GM21360 (cell line): ENCODE results near the gene HAAO.
A peak's percentile ranks its signal among the peaks of the same experiment; 100 is the strongest.

Source experiments
- ATAC-seq: cut with Tn5 transposase; IDR thresholded peaks from one replicate; pipeline ENCODE4 v1.9.1; 2021; ENCODE audit warnings: mild to moderate bottlenecking, moderate library complexity; ENCODE audit not compliant: unreplicated experiment

Gene HAAO

DNA sequence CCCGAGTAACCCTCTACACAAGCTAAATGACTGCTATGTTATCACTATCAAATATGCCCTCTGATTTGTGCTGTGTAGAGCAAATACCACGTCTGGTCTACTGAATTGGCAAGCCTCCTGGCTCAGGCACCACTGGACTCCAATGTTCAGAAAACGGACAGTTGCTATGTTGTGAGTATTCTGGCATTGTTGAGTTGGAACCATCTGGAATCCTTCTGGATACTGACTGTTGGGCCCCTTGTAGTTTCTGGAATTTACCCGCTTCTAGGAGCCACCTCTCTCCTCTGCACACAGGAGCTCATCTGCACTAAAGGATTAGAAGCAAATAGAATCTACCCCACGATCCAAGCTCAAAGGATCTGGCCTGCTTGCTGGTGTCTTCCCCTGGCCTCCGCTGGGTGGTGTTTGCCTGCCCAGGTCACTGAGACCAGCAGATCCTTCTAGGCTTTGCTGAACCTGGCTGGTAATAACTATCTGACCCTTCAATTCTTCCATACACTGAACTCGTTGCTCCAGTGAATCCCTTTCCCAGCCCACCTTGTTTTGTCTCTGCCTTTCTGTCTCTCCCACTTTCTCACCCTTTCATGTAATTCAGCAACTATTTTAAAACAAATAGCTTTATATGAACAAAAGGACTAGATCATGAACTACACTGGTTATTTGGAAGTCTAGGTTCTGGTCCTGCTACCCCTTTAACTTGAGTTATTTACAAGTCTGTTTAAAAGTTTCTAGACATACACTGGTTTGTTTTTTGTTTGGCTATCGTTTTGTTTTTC, 2.1 kb upstream of the HAAO start:
- ATAC-seq: no peak

DNA sequence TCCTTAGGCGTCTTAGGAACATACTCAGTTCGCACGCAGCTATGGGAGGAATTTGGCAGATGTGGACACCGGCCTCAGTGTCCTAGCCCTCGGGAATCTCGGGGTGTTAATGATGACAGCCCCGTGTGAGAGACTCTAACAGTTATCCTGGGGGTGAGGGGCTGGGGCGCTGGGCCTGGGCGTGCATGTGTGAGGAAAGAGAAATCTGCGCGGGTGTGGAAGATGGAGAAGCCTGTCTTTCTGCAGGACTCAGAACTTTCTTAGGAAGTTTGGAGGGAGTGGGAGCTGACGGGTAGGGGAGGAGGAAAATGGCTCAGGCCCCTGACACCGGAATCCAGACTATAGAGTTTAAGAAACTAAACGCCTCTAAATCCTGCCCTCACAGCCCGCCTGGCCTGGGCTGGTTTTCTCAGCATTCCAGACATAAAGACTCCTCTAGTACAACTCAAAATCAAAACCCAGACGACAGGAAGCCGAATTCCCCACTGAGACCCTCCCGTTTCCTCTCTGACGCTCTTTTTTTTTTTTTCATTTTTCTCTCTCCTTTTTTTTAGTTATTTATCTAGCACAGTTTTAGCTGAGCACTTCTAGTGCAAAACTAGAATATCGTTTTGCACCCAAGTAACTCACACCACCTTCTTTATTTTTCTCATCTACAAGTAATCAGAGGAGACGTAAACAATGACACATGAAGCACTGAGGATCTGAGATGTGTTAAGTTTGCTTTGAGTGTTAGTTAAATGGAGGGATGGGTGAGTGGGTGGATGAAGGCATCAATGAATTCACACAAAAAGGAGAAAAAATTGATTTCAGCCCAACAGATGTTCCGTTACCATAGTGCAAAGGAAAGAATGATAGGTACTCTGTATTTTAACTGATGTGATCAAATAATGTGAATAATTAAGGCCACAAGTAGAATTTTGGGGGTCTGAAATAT, 1.2 kb upstream of the HAAO start:
- no peak for ATAC-seq

DNA sequence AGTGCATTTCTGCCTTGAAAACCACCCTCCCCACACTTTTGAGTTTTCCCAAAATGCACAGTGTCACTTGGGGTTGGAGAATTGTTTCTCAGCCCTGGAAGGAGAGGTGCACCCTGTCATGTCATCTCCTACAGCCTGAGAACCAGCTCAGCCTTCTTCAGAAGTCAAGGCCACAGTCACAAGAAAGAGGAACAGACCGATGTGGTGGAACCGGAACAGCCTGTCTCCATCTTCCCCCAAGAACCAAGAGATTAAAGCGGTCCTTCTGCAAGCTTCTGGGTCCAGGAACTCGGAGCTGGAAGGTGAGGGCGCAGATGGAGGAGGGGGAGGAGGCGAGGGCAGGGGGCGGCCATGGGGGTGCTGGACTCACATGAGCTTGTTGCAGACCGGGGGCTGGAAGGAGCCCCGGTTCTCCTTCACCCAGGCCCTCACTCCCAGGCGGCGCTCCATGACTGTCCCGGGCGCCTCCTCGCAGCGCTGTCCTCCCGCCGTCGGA, 248 bp downstream of the HAAO start:
- no peak for ATAC-seq

DNA sequence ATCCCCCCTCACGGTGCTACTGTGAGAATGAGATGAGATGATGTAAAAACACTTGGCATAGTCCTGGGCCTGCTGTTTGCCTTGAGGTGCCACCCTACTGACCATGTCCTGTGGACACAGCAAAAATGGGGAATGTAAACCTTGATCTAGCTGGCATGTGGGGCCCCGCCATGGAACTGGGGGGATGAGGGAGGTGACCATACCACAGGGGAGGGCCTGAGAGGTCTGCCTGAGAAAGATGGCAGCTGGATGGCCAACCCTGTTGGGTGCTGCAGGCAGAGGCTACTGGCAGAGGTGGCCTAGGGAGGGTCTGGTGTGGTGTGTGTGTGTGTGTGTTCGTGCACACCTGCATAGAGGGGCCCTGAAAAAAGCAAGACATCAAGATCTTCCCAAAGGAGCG, 777 bp downstream of the HAAO start:
- ATAC-seq: no peak

DNA sequence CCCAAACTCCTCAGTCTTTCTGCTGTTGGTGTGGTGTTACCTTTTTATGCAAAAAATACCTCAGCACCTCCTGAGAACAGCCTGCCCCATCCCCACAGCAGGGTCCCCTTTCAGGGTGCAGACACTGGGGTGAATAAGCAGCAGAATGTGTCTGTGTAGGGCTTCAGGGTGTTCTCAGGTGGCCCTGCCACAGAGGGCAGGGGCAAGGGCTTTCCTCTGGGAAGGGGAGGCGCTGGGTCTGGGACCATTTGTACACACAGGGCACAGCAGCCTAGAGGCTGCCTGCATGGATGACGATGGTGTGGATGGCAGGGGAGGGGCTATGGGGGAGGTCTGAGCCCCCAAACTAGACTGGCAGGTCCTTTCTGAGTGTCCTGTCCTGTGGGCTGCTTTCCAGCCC, 2.6 kb downstream of the HAAO start:
- ATAC-seq: no peak

DNA sequence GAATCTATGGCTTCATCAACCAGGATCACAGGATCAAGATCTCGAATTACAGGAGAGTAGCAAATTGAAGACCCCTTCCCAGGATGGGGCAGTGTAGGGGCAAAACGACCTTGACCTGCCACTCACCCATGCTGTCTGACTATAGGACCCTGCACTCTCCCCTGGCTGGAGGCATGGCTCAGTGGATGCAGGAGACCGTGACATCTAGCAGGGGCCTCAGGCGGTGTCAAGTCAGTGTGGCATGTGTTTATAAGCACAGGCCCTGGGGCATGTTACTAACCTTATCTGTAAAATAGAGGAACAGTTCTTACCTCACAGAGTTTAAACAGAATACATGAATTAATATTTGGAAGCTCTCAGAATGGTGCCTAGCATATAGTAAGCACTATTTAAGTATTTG, 3.5 kb downstream of the HAAO start:
- ATAC-seq: no peak

DNA sequence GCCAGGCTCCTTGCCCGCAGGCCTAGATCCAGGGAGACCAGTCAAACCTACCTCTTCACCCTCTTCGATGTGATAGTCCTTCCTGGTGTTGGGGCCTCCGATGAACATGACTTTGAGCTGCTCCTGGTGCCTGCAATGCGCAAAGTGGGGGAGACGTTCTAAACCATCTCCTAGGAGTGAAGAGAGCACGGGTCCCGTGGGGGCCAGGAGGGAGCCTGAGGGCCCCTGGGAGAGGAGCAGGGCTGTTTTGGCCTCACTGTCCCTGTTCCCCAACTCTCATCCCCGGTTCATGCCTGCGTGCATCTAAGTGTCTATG, 3.9 kb downstream of the HAAO start:
- no peak for ATAC-seq

DNA sequence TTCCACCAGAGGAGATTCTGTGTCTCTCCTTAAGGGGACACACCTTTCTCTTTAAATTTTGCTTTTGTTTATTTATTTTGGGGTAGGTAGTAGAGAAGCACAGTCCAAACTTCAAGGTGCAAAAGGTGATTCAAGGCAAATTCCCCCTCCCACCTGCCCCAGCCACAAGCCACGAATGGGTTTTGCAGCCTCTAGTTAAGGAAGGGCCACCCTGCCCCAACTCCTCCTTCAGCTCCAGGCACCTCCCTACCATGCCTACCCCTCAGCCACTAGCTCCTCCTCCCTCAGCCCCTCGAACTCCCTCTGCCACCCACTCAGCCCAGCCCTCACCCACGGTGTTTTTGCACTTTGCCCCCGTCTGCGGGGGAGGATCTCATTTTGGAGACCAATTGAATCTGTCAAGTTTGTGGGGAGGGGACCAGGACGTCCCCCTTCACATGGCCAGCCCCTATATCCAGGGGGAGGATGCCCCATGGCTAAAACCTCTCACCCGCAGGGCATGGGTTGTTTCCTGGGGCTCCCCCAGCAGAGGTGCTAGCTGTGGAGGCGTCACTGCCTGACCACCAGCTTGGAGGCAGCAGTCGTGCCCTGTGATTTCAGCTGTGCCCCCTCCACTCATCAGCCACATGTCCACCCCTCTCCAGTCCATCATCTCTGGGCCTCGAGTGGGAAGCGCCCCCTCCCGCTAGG, 4.5 kb downstream of the HAAO start:
- no peak for ATAC-seq

DNA sequence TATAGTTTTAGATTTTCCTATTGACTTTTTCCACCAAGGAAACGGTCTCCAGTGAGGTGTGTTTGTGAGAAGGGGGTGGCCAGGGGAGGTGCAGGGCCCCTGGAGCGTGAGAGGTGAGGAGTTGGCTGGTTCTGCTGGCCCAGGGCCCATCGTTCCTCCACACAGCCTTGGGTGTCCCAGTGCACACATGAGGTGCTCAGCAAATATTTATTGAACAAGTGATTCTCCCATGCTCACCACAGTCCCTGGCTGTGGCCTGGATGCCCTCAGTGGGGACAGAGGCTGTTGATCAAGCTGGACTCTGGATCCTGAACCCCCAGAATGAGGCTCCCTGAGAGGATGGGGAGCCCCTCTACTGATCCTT, 5.0 kb downstream of the HAAO start:
- ATAC-seq: no peak

DNA sequence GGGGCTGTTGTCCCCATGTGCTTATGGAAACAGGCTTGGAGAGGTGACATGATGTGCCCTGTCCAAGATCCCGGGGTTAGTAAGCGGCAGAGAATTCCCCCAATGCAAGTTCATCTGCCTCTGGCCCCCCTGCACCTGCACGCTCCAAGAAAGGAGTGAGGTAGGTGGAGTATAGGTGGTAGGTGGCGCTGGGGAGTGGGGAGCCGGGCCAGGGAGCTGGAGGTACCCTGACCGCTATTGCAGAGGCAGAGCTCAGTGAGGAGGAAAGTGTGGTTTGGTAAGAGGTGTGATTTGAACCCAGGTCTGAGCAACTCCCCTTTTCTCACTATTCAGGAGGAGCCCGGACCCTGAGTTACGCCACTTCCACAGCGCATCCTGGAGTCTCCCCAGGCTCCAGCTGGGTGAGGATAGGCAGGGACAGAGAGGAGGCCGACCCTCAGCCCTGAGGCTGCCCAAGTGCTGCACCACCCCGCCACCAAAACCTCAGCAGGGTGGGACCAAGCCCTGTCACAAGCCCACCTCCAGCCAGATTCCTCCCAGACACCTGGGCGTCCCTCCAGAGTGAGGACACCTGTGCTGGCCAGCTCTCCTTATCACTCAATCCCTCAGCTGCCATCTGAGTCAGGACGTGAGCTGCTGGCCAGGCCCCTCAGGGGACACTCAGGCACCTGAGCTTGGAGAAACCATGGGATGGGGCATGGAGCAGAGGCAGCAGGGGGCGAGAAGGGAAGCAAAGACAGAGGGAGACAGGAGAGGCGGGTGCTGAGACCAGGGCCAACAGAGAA, 5.6 kb downstream of the HAAO start:
- no peak for ATAC-seq

DNA sequence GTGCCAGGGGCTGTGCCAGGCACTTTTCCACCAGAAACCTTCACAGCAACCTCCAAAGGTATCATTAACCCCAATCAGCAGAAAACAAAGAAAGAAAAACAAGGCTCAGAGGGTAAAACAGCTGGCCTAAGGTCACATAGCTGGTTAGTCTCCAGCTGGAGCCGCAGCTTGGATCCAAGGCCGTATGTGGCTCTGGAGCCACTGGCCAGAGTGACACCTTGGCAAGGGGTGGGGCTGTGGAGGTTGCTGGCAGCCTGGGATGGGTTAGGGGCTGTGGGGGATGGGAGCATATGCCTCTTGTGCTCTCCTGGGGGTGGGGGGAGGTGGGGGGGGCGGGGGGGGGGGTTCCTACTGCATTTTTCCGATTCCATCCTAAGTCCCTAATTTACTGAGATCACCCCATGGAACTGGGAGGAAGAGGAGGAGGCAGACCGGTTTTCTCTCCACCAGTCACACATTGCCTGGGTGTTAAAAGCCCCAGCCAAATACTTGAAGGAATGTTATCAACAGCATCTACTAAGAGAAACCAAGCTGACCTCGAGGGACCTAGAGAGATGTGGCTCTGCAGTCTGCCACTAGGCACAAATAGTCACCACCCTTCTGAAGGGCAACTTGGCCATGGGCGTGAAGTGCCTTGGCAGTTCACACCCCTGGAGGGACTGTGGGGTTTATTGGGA, 8.0 kb downstream of the HAAO start:
- ATAC-seq: no peak

DNA sequence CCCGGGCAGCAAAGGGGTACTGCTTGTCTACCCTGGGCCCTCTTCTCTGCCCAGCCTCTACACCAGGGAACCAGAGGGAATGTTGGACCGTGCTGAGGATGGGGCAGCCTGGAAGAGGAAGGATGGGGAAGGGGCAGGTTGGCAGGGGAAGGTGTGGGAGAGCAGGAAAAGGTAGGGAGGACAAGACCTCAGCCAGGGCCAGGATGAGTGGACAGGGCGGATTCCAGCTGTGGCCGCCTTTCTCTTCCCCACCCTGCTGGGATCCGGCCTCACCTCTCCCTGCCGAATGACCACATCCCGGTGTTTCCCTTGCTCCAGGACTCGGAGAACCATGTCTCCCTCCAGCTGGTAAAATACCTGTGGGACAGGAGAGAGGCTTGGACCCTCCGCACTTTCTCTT, 8.9 kb downstream of the HAAO start:
- no peak for ATAC-seq

DNA sequence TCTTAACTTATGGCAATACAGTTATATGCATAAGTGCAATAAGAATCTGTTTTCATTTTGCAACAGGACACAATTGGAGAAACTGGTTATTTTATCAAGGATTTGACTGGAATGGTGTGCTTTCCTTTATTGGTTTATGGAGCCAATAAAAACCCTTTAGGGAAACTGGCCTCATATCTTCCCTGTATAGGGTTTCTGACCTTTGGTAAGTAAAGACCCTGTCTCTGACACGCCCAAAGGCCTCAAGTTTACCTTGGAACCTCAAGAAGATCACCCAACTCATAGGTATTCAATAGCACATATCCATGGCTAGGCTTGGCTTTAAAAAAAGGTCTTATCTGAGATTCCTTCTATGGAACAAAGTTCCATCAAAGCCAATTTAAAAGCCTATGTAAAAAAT, 11.2 kb downstream of the HAAO start:
- ATAC-seq: no peak

DNA sequence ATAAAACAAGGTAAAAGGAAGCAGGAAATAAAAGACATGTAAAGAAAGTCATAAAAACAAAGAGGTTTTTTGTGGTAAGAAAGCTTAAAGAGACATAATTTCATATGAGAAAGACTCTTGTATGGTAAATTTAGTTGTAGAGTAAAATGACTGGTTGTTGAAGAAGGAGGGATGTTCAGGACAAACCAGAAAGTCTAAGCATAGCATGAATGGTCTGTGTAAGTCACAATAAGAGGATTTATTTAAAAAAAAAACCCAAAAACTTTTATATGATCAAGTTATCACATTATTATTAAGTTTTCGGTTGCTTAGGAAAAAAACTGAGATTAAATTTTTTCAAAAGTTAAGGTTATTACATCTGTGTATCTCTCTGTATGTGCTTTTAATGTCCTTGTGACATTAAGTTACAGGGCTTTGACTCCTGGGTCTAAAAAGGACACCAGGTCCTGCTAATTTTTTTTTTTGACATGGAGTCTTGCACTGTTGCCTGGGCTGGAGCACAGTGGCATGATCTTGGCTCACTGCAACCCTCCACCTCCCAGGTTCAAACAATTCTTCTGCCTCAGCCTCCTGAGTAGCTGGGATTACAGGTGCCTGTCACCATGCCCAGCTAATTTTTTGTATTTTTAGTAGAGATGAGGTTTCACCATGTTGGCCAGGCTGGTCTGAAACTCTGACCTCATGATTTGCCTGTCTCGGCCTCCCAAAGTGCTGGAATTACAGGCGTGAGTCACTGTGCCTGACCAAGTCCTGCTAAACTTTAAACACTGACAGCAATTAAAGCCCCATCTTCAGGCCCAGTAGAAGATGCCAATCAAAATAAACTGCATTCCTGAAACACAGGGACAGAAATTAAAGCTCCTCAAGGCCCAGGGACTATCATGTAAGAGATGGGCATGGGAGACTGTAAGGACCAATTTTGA, 14.2 kb downstream of the HAAO start:
- ATAC-seq: no peak

DNA sequence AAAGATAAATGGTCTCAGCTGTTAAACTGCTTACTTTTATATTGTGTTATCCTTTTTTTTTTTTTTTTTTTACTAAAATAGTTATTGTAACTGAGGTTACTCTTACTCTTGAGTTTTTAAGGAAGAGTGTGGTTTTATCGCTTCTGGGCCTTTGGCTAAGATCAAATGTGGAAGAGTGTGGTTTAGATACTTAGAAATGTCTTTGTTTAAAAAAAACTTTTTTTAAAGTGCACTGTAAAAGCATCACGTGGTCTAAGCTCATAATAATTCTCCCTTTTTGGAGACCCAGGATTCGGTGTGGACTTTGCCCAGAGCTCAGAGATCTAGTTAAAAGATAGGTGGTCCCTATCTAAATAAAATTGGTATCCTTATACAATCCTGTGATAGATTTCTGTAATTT, 16.6 kb downstream of the HAAO start:
- ATAC-seq: no peak

DNA sequence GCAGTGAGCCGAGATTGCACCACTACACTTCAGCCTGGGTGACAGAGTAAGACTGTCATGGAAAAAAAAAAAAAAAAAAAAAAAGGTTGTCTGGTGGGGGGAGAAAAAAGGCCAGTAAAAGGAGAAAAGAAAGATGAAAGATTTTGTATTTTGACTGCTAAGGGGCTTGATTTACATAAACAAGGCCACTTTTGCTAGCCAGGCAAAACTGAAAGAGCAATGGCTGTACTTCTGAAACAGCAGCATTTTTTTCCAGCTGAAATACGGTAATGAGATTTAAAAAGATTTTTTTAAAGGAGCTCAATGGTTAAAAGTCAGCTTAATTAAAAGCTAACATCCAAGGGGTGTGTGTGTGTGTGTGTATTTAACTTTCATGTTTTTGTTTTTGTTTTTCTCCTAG, 17.2 kb downstream of the HAAO start:
- peak; percentile 66 for ATAC-seq

DNA sequence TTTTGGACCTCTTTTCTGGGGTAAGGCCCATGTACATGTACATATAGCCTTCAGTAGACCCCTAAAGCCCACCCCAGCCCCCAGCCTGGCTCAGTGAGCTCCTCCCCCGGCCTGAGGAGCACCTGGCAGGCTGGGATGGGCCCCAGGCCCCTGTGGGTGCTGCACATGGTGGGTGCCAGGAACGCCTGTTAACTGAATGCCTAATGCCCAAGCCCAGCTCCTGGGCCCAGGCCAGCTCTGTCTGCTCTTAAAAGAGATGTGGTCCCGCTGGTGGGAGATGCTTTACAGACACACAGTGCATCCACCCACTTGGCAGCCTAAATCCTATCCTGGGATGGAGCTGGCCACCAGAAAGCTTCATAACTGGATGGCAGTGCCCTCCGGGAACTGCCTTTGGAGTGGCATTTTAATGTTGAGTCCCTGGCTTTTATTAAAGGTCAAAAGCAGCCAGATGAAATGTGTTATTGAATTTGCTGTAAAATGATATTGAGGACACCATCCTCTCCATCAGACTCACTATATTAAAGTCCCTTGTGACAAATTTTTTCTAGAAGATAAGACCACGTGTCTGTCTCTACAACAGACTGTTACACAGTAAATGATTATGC, 20.7 kb downstream of the HAAO start:
- no peak for ATAC-seq

DNA sequence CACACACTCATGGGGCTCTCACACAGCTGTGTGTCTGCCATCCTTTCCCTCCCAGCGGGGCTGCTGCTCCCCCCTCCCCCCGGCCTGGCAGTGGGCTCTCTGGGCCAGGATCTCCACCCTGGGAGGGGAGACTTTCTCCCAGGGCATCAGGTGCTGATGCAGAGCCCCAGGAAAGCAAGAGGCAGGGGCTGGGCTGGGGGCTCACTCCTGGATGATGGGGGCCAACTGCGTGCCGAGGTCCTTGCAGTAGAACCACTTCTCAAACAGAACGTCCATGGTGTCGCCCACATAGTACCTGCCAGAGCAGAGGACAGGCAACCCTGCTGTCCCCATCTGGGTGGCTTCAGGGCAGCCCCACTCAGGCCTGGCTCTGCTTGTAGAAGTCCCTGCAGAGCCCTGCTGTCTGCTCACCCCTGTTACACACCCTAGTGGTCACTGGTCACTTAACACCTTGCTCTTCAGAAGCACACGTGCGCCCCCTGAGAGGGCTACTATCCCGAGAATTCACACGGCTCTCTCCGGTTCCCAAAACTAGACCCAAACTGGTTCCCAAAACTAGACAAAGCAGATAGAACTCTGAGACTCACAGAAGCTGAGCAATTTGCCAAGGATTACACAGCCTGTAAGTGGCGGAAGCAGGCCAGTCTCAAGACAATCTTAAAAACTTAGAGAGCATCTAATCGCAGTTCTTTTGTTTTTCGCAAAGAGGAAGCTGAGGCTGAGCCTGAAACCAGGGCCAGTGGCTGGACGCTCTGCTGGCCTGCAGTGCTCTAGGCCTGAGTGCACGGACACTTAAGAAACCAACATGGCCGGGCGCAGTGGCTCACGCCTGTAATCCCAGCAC, 21.9 kb downstream of the HAAO start:
- no peak for ATAC-seq
